Loucy (cell line): ENCODE measurements around the gene NCAPD2.

Source experiments
- H2AFZ ChIP-seq: fragments of 200-600 bp; sonication (generic); 2 replicates; pipeline ENCODE4 v1.6.0; 2016; ENCODE audit warnings: antibody characterized with exemption, mild to moderate bottlenecking, low read length, moderate library complexity
- H3F3A ChIP-seq: fragments of 200-600 bp; 2 replicates; pipeline ENCODE4 v1.6.0; 2016; ENCODE audit warnings: antibody characterized with exemption, low read depth, mild to moderate bottlenecking
- H3K27me3 ChIP-seq: fragments of 200-600 bp; sonication (generic); 2 replicates; pipeline ENCODE4 v1.6.1; 2014; ENCODE audit warnings: low read length, mild to moderate bottlenecking; ENCODE audit not compliant: insufficient read depth, poor library complexity, severe bottlenecking
- H3K36me3 ChIP-seq: fragments of 200-600 bp; sonication (generic); 2 replicates; pipeline ENCODE4 v1.6.1; 2016; ENCODE audit warnings: low read length; ENCODE audit not compliant: insufficient read depth
- H3K4me1 ChIP-seq: fragments of 200-600 bp; sonication (generic); 2 replicates; pipeline ENCODE4 v1.5.1; 2014; ENCODE audit warnings: low read length, mild to moderate bottlenecking; ENCODE audit not compliant: insufficient read depth, poor library complexity, severe bottlenecking
- H3K4me2 ChIP-seq: fragments of 200-600 bp; sonication (generic); 2 replicates; pipeline ENCODE4 v1.6.0; 2014; ENCODE audit warnings: antibody characterized with exemption, low read length, low read depth, mild to moderate bottlenecking; ENCODE audit not compliant: poor library complexity, severe bottlenecking
- H3K4me3 ChIP-seq: fragments of 200-600 bp; sonication (generic); 2 replicates; pipeline ENCODE4 v1.5.1; 2014; ENCODE audit warnings: low read length, mild to moderate bottlenecking, mixed read lengths; ENCODE audit not compliant: poor library complexity, severe bottlenecking
- H3K79me2 ChIP-seq: fragments of 200-600 bp; sonication (generic); 2 replicates; pipeline ENCODE4 v1.6.1; 2014; ENCODE audit warnings: low read length; ENCODE audit not compliant: insufficient read depth
- H3K9ac ChIP-seq: fragments of 200-600 bp; sonication (generic); 2 replicates; pipeline ENCODE4 v1.6.0; 2014; ENCODE audit warnings: mild to moderate bottlenecking, low read depth, low read length, moderate library complexity; ENCODE audit not compliant: poor library complexity, severe bottlenecking
- H3K9me2 ChIP-seq: fragments of 200-600 bp; sonication (generic); replicated peaks from 2 replicates; pipeline ENCODE4 v1.6.1; 2016; ENCODE audit warnings: low read depth, low read length, mixed read lengths
- H3K9me3 ChIP-seq: fragments of 200-600 bp; sonication (generic); 2 replicates; pipeline ENCODE4 v1.6.1; 2014; ENCODE audit warnings: mild to moderate bottlenecking, antibody characterized with exemption, low read length, low read depth; ENCODE audit not compliant: insufficient read depth
- H4K20me1 ChIP-seq: fragments of 200-600 bp; sonication (generic); 2 replicates; pipeline ENCODE4 v1.6.0; 2014; ENCODE audit warnings: antibody characterized with exemption, low read length, mild to moderate bottlenecking; ENCODE audit not compliant: insufficient read depth, poor library complexity, severe bottlenecking
- EZH2phosphoT487 ChIP-seq: fragments of 200-600 bp; IDR thresholded peaks from 2 replicates; pipeline ENCODE4 v1.6.1; 2018; ENCODE audit warnings: antibody characterized with exemption, mild to moderate bottlenecking, moderate library complexity, borderline replicate concordance
- TF ChIP-seq, protein P1 (sequence below): fragments of 200-600 bp; sonication (generic); conservative IDR thresholded peaks from 2 replicates; pipeline ENCODE4 v1.5.1; 2014; ENCODE audit warnings: mild to moderate bottlenecking, antibody characterized with exemption, low read length

NCAPD2 gene

DNA sequence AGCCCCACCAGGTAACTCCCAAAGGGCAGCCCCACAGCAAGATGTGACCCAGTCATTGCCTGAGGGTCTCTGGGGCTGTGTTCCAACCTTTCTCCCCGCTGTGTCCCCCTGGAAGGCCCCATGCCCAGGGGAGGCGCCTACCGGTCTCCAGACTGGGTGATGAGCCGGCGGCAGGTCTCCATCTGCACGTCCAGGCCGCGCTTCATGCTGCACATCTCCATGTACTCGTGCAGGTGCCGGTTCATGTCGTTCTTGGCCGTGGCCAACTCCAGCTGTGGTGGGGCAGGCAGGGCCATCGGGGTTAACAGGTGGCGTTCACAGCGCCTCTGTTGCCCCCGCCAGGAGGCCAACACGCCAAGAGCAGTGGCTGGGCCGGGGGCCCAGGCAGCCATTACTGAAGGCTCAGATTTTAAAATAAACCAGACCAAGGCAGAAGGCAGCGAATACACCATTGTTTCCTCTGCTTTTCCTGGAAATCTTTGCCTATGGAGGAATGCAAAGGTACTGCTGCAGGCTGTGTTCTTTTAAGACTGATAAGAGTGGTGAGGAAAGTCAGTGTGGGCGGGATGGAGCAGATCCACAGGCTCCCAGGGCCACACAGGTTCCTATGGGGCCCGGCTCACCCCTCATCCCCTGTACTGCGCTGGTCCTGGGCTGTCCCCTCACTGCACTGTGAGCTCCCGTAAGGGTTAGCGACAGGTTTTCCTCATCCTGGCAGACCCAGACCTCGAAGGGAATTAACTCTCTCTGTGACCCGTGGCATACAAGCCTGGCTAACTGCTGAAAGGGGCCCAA, 47.7 kb downstream of the NCAPD2 start:
- no peak overlapping the region for H3K4me3 ChIP-seq
- no peaks in the 10 kb centered on the region for H3K27me3 ChIP-seq
- peaks cover 19% of the 10 kb centered on the region for H3K79me2 ChIP-seq
- peaks cover 23% of the 10 kb centered on the region for H4K20me1 ChIP-seq
- H3K9ac ChIP-seq = no peak overlapping the region
- peaks cover 10% of the 10 kb centered on the region for H3K4me1 ChIP-seq
- H3K4me2 ChIP-seq = no peak overlapping the region
- H3K9me2 ChIP-seq = no peaks in the 10 kb centered on the region
- no peaks in the 10 kb centered on the region for H3K9me3 ChIP-seq
- TF ChIP-seq, protein P1, sequence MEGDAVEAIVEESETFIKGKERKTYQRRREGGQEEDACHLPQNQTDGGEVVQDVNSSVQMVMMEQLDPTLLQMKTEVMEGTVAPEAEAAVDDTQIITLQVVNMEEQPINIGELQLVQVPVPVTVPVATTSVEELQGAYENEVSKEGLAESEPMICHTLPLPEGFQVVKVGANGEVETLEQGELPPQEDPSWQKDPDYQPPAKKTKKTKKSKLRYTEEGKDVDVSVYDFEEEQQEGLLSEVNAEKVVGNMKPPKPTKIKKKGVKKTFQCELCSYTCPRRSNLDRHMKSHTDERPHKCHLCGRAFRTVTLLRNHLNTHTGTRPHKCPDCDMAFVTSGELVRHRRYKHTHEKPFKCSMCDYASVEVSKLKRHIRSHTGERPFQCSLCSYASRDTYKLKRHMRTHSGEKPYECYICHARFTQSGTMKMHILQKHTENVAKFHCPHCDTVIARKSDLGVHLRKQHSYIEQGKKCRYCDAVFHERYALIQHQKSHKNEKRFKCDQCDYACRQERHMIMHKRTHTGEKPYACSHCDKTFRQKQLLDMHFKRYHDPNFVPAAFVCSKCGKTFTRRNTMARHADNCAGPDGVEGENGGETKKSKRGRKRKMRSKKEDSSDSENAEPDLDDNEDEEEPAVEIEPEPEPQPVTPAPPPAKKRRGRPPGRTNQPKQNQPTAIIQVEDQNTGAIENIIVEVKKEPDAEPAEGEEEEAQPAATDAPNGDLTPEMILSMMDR = no peak
- TF ChIP-seq EZH2phosphoT487 = no peak
- no peak overlapping the region for H2AFZ ChIP-seq
- peaks cover 20% of the 10 kb centered on the region; the same call in 1 of the 2 replicates for H3F3A ChIP-seq
- peaks cover 46% of the 10 kb centered on the region; the same call in 1 of the 2 replicates for H3K36me3 ChIP-seq

DNA sequence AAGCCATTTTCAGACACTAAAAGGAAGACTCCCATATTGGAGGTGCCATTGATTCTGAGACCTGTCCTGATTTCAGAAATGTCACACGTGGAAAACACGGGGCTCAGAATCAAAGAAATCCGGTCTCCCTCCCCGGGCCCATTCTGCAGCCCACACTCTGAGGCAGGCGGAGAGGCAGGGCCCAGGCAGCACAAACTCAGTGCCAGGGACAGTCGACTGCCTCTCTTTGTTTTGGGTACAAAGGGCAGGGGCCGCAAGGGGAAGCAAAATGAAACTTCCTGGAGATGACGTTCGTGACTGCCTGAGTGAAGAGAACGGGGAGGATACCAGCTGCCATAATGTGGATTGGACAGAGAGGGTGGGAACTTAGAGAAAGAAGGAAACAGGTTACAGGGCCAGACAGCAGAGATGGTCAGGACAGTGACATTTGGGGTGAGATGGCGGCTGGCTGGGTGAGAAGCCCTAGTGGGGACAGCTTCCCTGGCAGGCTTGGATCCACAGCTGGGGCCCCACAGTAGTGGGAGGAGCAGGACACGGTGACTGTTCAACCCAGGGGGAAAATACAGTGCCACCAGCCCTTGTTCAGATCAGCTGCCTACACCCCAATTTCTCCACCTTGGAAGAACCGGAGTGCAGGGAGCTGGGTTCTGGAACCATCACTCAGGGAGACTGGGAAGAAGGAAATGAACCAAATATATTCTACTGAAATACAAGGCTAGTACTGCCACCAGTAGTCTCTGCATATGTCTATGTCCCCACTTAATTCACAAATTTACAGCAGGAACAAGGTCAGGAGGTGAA, 48.5 kb downstream of the NCAPD2 start:
- peaks cover 1% of the 10 kb centered on the region for H3K4me1 ChIP-seq
- H3K36me3 ChIP-seq = peaks cover 46% of the 10 kb centered on the region; the same call in 1 of the 2 replicates
- H3K9me3 ChIP-seq = no peaks in the 10 kb centered on the region
- no peak overlapping the region for H3K9ac ChIP-seq
- no peak for TF ChIP-seq EZH2phosphoT487
- TF ChIP-seq, protein P1 = no peak
- no peak overlapping the region for H3K4me3 ChIP-seq
- peaks cover 14% of the 10 kb centered on the region for H4K20me1 ChIP-seq
- H3F3A ChIP-seq = peaks cover 16% of the 10 kb centered on the region; the same call in 1 of the 2 replicates
- no peak overlapping the region for H3K4me2 ChIP-seq
- no peaks in the 10 kb centered on the region for H3K27me3 ChIP-seq
- no peaks in the 10 kb centered on the region for H3K9me2 ChIP-seq
- peaks cover 10% of the 10 kb centered on the region for H3K79me2 ChIP-seq
- H2AFZ ChIP-seq = no peak overlapping the region

DNA sequence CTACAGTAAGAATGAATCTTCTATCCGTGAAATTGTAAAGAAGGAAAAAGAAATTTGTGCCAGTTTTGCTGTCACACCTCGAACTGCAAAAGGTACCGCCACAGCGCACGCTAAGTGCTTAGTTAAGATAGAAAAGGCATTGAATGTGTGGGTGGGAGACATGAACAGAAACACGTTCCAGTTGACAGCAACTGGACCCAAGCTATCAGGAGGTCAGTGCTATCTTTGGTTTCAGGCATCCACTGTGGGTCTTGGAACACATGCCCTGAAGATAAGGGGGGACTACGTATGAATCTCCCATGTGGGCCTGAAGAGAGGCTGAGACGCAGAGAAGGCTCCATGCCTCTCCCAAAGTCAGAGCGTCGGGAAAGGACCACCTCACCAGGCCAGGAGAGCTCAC, 52.1 kb downstream of the NCAPD2 start:
- no peak overlapping the region for H3K9ac ChIP-seq
- 0 out of 2 replicates have a peak, but pooled peaks cover 3% of the 10 kb centered on the region for H3F3A ChIP-seq
- peaks cover 8% of the 10 kb centered on the region for H3K4me1 ChIP-seq
- H3K79me2 ChIP-seq = peaks cover 18% of the 10 kb centered on the region
- no peak overlapping the region for H3K4me2 ChIP-seq
- no peak overlapping the region for H2AFZ ChIP-seq
- H3K27me3 ChIP-seq = no peaks in the 10 kb centered on the region
- no peaks in the 10 kb centered on the region for H3K9me2 ChIP-seq
- H3K36me3 ChIP-seq = peaks cover 53% of the 10 kb centered on the region; the same call in 1 of the 2 replicates
- H3K4me3 ChIP-seq = no peak overlapping the region
- H3K9me3 ChIP-seq = no peaks in the 10 kb centered on the region
- H4K20me1 ChIP-seq = peaks cover 7% of the 10 kb centered on the region
- TF ChIP-seq, protein P1 = no peak
- TF ChIP-seq EZH2phosphoT487 = no peak
